Measurements from ENCODE around the gene TRPV6.

GRCh38 chr7:142875456-142875855, 10.1 kb downstream of the TRPV6 start:
- no peak for TF ChIP-seq CTCF (IDR thresholded peaks at IDR 0.05; ENCODE audit: insufficient read depth, low read length, poor library complexity, severe bottlenecking)
- TF ChIP-seq EZH2phosphoT487 (conservative IDR thresholded peaks at IDR 0.05; ENCODE audit: low read length) = no peak
